ENCODE results near the gene FMO2. TPM values are rescaled to one million over a fixed set of nuclear protein-coding genes. Genes with fewer than 3 reads are reported as not detected.

The FMO2 gene
- total RNA-seq, 1 donor from 2014 or later: not detected

DNA sequence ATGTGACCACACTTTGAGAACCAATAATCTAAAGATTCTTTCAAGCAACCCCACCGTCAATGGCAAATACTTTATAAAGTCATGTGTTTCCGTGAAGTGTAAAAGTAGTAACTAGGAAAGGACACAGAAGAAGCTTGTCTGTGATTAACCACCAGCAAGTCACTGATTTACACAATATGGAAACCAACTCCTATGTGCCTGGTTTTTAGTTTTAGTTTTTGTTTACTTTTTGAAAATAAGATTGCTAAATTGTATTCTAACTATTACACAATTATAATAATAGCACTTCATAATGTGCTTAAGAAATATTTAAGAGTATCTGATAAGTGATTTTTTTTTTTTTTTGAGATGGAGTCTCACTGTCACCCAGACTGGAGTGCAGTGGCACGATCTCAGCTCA, 13.0 kb downstream of the FMO2 start:
- Mint-ChIP-seq H3K36me3 (ENCODE audit: low read depth, unreplicated experiment) (no peaks in the 10 kb centered on the region), H3K9me3 (ENCODE audit: unreplicated experiment) (no peaks in the 10 kb centered on the region), H3K4me1 (ENCODE audit: unreplicated experiment) (no peaks in the 10 kb centered on the region), H3K27me3 (ENCODE audit: unreplicated experiment) (no peaks in the 10 kb centered on the region), H3K27ac (ENCODE audit: unreplicated experiment) (no peak overlapping the region), H3K4me3 (ENCODE audit: unreplicated experiment) (no peak overlapping the region)
- no peak for DNase-seq (ENCODE audit: low spot score)
- TF ChIP-seq, protein P1, sequence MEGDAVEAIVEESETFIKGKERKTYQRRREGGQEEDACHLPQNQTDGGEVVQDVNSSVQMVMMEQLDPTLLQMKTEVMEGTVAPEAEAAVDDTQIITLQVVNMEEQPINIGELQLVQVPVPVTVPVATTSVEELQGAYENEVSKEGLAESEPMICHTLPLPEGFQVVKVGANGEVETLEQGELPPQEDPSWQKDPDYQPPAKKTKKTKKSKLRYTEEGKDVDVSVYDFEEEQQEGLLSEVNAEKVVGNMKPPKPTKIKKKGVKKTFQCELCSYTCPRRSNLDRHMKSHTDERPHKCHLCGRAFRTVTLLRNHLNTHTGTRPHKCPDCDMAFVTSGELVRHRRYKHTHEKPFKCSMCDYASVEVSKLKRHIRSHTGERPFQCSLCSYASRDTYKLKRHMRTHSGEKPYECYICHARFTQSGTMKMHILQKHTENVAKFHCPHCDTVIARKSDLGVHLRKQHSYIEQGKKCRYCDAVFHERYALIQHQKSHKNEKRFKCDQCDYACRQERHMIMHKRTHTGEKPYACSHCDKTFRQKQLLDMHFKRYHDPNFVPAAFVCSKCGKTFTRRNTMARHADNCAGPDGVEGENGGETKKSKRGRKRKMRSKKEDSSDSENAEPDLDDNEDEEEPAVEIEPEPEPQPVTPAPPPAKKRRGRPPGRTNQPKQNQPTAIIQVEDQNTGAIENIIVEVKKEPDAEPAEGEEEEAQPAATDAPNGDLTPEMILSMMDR (IDR thresholded peaks at IDR 0.05; ENCODE audit: unreplicated experiment): no peak

GRCh38 chr1:171204296-171204695, 19.2 kb downstream of the FMO2 start:
- no peak overlapping the region for H3K27ac Mint-ChIP-seq (ENCODE audit: unreplicated experiment)
- no peak for DNase-seq (ENCODE audit: low spot score)
- no peaks in the 10 kb centered on the region for H3K9me3 Mint-ChIP-seq (ENCODE audit: unreplicated experiment)
- H3K4me1 Mint-ChIP-seq (ENCODE audit: unreplicated experiment): no peaks in the 10 kb centered on the region
- H3K4me3 Mint-ChIP-seq (ENCODE audit: unreplicated experiment): no peak overlapping the region
- TF ChIP-seq, protein P1 (IDR thresholded peaks at IDR 0.05; ENCODE audit: unreplicated experiment): no peak
- no peaks in the 10 kb centered on the region for H3K27me3 Mint-ChIP-seq (ENCODE audit: unreplicated experiment)
- H3K36me3 Mint-ChIP-seq (ENCODE audit: low read depth, unreplicated experiment): no peaks in the 10 kb centered on the region

DNA sequence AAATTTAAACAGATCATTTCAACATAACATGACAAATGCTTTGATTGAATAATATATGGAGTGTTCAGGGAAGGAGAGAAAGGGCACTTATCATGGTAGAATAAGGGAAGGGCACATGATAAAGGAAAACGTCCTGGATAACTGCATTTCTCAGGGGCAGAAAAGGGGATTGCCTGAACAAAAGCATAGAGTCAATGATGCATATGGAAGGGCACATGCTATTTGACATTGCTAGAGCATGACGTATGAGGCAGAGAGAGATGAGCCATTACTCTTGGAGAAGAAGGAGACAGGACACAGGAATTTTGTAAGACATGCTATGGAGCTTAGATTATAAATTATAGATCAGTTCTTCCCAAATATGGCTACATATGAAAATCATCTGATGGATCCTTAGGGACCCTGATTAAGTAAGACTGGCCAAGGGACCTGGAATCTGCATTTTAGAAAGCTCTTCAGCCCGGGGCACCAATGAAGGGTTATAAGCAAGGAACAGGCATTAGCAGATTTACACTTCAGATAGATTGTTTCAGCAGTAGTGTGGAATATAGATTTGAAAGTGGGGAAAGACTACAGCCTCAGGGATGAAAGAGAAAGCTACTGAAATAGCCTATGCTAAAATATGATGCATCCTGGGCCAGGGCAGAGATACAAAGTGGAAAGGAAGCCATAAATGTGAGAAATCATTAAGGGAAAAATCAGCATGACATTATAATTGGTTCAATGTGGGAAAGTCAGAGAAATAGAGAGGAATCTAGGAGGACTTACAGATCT, 21.3 kb downstream of the FMO2 start:
- H3K27ac Mint-ChIP-seq (ENCODE audit: unreplicated experiment): no peak overlapping the region
- no peaks in the 10 kb centered on the region for H3K27me3 Mint-ChIP-seq (ENCODE audit: unreplicated experiment)
- H3K36me3 Mint-ChIP-seq (ENCODE audit: low read depth, unreplicated experiment): no peaks in the 10 kb centered on the region
- no peak for DNase-seq (ENCODE audit: low spot score)
- peaks cover 4% of the 10 kb centered on the region for H3K4me1 Mint-ChIP-seq (ENCODE audit: unreplicated experiment)
- H3K9me3 Mint-ChIP-seq (ENCODE audit: unreplicated experiment): no peaks in the 10 kb centered on the region
- TF ChIP-seq, protein P1 (IDR thresholded peaks at IDR 0.05; ENCODE audit: unreplicated experiment): no peak
- H3K4me3 Mint-ChIP-seq (ENCODE audit: unreplicated experiment): no peak overlapping the region

DNA sequence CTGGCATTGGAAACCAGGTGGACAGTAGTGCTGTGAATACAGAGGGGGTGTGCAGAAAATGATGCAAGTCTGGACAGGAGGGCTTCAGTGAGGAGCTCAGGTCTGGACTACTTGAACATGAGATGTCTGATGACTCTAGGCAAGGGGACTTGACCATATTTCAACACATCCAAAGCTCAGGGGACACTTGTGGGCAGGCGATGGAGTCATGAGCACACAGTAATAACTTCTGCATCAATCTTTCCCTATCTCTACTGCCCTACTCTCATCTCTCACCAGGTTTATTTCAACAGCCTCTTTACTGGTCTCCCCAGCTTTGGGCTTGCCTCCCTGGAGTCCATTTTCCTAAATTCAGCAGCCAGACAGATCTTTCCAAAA, 21.9 kb downstream of the FMO2 start:
- H3K9me3 Mint-ChIP-seq (ENCODE audit: unreplicated experiment): no peaks in the 10 kb centered on the region
- TF ChIP-seq, protein P1 (IDR thresholded peaks at IDR 0.05; ENCODE audit: unreplicated experiment): no peak
- no peak overlapping the region for H3K27ac Mint-ChIP-seq (ENCODE audit: unreplicated experiment)
- no peak overlapping the region for H3K4me3 Mint-ChIP-seq (ENCODE audit: unreplicated experiment)
- peaks cover 4% of the 10 kb centered on the region for H3K4me1 Mint-ChIP-seq (ENCODE audit: unreplicated experiment)
- no peaks in the 10 kb centered on the region for H3K36me3 Mint-ChIP-seq (ENCODE audit: low read depth, unreplicated experiment)
- no peak for DNase-seq (ENCODE audit: low spot score)
- H3K27me3 Mint-ChIP-seq (ENCODE audit: unreplicated experiment): no peaks in the 10 kb centered on the region

DNA sequence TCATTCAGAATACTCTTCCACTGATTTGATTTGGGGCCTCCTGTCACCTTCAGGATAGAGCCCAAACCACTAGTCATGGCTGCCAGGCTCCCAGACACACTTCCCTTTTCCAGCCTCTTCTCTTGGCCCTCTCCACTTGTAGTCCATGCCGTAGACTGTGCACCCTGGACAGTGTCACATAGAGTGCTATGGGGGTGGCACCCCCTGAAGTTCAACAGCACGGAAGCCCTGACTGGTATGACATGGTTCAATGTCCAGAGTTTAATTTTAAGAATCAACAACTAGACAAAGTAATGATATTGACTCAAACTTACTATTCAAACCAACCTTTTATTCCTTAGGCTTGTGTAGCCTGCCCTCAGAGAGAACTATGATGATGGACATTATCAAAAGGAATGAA, 22.3 kb downstream of the FMO2 start:
- no peak for DNase-seq (ENCODE audit: low spot score)
- Mint-ChIP-seq H3K27me3 (ENCODE audit: unreplicated experiment) (no peaks in the 10 kb centered on the region), H3K9me3 (ENCODE audit: unreplicated experiment) (no peaks in the 10 kb centered on the region), H3K4me1 (ENCODE audit: unreplicated experiment) (peaks cover 4% of the 10 kb centered on the region), H3K27ac (ENCODE audit: unreplicated experiment) (no peak overlapping the region), H3K36me3 (ENCODE audit: low read depth, unreplicated experiment) (no peaks in the 10 kb centered on the region), H3K4me3 (ENCODE audit: unreplicated experiment) (no peak overlapping the region)
- TF ChIP-seq, protein P1 (IDR thresholded peaks at IDR 0.05; ENCODE audit: unreplicated experiment): no peak

Measured in endothelial cell (in vitro differentiated cells).